ENCODE results near the gene SLC39A8.

GRCh38 chr4:102218656-102219055 is 126.6 kb downstream of the SLC39A8 start:
- TF ChIP-seq CTCF (IDR thresholded peaks at IDR 0.05) (no peak), POLR2A (IDR thresholded peaks at IDR 0.05) (no peak)

Data from heart left ventricle (tissue), 13 donors.